Measurements from ENCODE around the gene NSMF.

DNA sequence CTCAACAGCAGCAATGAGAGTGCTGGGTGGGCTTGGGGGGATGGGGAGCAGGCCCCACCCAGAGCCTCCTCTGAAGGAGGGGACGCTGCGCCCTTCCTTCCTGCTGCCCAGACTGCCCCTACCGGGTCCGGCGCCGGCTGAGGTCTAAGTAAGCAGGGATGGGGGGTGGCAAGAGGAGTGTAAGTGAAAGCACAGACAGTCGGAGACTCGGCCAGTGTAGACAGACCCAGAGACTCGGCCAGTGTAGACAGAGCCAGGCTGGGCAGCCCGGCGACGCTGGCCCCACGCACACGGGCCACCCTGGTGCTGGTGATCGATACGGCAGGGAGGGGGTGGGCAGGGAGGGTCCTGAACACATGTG is 10.6 kb downstream of the NSMF start:
- TF ChIP-seq, protein P1, sequence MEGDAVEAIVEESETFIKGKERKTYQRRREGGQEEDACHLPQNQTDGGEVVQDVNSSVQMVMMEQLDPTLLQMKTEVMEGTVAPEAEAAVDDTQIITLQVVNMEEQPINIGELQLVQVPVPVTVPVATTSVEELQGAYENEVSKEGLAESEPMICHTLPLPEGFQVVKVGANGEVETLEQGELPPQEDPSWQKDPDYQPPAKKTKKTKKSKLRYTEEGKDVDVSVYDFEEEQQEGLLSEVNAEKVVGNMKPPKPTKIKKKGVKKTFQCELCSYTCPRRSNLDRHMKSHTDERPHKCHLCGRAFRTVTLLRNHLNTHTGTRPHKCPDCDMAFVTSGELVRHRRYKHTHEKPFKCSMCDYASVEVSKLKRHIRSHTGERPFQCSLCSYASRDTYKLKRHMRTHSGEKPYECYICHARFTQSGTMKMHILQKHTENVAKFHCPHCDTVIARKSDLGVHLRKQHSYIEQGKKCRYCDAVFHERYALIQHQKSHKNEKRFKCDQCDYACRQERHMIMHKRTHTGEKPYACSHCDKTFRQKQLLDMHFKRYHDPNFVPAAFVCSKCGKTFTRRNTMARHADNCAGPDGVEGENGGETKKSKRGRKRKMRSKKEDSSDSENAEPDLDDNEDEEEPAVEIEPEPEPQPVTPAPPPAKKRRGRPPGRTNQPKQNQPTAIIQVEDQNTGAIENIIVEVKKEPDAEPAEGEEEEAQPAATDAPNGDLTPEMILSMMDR (IDR thresholded peaks at IDR 0.05) = no peak
- TF ChIP-seq ZFX (IDR thresholded peaks at IDR 0.05; ENCODE audit: borderline replicate concordance) = no peak

Data from 22Rv1 (cell line).